HS-5 (cell line): Measurements from ENCODE around the gene ZAR1L.

Experiments
- DNase-seq: peaks from one replicate; pipeline ENCODE4 v3.0.0-alpha.2; 2012; ENCODE audit warnings: low read depth

The ZAR1L gene

GRCh38 chr13:32254916-32255723, 60.0 kb downstream of the ZAR1L start:
- DNase-seq: no peak

GRCh38 chr13:32254416-32254815, 60.7 kb downstream of the ZAR1L start:
- no peak for DNase-seq

DNA sequence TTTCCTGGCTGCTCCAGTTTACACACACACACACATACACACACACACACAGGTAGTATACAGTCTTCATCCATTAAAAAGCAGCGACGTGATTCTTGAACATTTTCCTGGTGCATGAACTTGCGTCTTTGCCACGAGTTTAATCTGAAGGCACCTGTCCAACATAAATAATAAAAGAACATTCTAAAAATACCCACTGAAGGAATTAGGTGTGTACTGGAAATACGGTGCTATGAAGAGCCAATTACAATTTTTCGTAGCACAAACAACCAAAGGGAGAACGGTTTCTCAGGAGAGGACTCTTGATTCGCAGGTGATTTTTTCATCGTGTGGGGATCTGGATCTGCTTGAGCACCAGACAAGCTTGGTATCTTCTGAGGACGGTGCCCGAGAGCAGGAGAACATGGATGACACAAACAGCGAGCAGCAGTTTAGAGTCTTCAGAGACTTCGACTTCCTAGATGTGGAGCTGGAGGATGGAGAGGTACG, 61.2 kb downstream of the ZAR1L start:
- no peak for DNase-seq
